GM12878 (cell line): Measurements from ENCODE around the gene DAAM1. TPM values are rescaled to one million over a fixed set of nuclear protein-coding genes. Genes with fewer than 3 reads are reported as not detected.

Experiments used
- ATAC-seq: fragments of 200-7000 bp; cut with Tn5 transposase; 3 replicates; pipeline ENCODE4 v1.9.1; 2020; ENCODE audit warnings: mild to moderate bottlenecking, moderate library complexity
- BruUV-seq: library from RNA; stranded (reverse); fragments of 400-500 nt; replicated peaks from 2 replicates; lab custom pipeline; 2021; lab: Mats Ljungman, UMichigan
- CTCF ChIA-PET: fragments of 300-600 bp; sonication (Branson Sonifier 250); formaldehyde crosslinking; extraction: SDS; loops from one replicate; lab custom pipeline; 2021; ENCODE audit warnings: inconsistent platforms; lab: Yijun Ruan, JAX
- POLR2A ChIA-PET: fragments of 350-600 bp; formaldehyde crosslinking; extraction: SDS; loops from one replicate; lab custom pipeline; 2021; ENCODE audit warnings: inconsistent platforms; lab: Charles Lee
- RAD21 ChIA-PET: fragments of 300-600 bp; sonication (Branson Sonifier 250); formaldehyde crosslinking; loops from one replicate; lab custom pipeline; 2023; ENCODE audit warnings: antibody characterized with exemption; ENCODE audit not compliant: unreplicated experiment; lab: Charles Lee
- SMC1A ChIA-PET: fragments of 300-600 bp; sonication (Branson Sonifier 250); formaldehyde crosslinking; loops from one replicate; lab custom pipeline; 2023; ENCODE audit not compliant: unreplicated experiment, uncharacterized antibody; lab: Charles Lee
- DNase-seq: peaks from one replicate; pipeline ENCODE4 v3.0.0-alpha.2; 2011; ENCODE audit warnings: low read depth, low spot score
- FAIRE-seq: peaks from 3 replicates; lab custom pipeline; 2011; peaks lifted over from hg19 to GRCh38; lab: Jason Lieb, UNC
- H2AFZ ChIP-seq: 2 replicates; pipeline ENCODE4 v1.6.0; 2011; ENCODE audit warnings: low read depth, low read length, control low read depth; ENCODE audit not compliant: control insufficient read depth
- H3K27ac ChIP-seq: 2 replicates; pipeline ENCODE4 v1.5.1; 2011; ENCODE audit warnings: control low read depth; ENCODE audit not compliant: control insufficient read depth, insufficient read depth
- H3K27me3 ChIP-seq, 2 experiments: replicated peaks in 1 of 2; 2 replicates each; pipeline versions ENCODE4 v1.6.0 to v1.6.1; 2011; ENCODE audit warnings: low read length in 1 of 2; ENCODE audit not compliant: control insufficient read depth in 2 of 2, insufficient read depth in 2 of 2
- H3K36me3 ChIP-seq, 2 experiments: 2 replicates each; pipeline ENCODE4 v1.5.1; 2011; ENCODE audit warnings: low read length in 1 of 2; ENCODE audit not compliant: control insufficient read depth in 2 of 2, insufficient read depth in 2 of 2
- H3K4me1 ChIP-seq: 2 replicates; pipeline ENCODE4 v1.6.1; 2011; ENCODE audit warnings: mild to moderate bottlenecking, low read length, moderate library complexity, mixed read lengths; ENCODE audit not compliant: control insufficient read depth, insufficient read depth
- H3K4me2 ChIP-seq: 2 replicates; pipeline ENCODE4 v1.6.0; 2011; ENCODE audit warnings: control low read depth; ENCODE audit not compliant: control insufficient read depth, insufficient read depth
- H3K4me3 ChIP-seq: fragments of 200-600 bp; sonication (generic); 2 replicates; pipeline ENCODE4 v1.5.1; 2016
- H3K79me2 ChIP-seq: 2 replicates; pipeline ENCODE4 v1.6.0; 2011; ENCODE audit warnings: low read length; ENCODE audit not compliant: control insufficient read depth, insufficient read depth
- H3K9ac ChIP-seq: 2 replicates; pipeline ENCODE4 v1.8.0; 2011; ENCODE audit warnings: low read length, control low read depth, mixed read lengths; ENCODE audit not compliant: control insufficient read depth, insufficient read depth
- H3K9me3 ChIP-seq: replicated peaks from 3 replicates; pipeline ENCODE4 v1.5.1; 2011; ENCODE audit warnings: mild to moderate bottlenecking, low read length; ENCODE audit not compliant: control insufficient read depth, insufficient read depth
- H4K20me1 ChIP-seq: 2 replicates; pipeline ENCODE4 v1.6.0; 2011; ENCODE audit not compliant: control insufficient read depth, insufficient read depth
- PBX3 ChIP-seq: IDR thresholded peaks from 2 replicates; pipeline ENCODE4 v1.6.1; 2011; ENCODE audit warnings: mild to moderate bottlenecking, low read depth, low read length, moderate library complexity; ENCODE audit not compliant: insufficient replicate concordance
- POU2F2 ChIP-seq: IDR thresholded peaks from 3 replicates; pipeline ENCODE4 v1.6.1; 2011; ENCODE audit warnings: low read depth, mild to moderate bottlenecking, low read length, borderline replicate concordance
- RAD51 ChIP-seq: fragments of 450-650 bp; IDR thresholded peaks from 2 replicates; pipeline ENCODE4 v1.6.1; 2016; ENCODE audit warnings: moderate library complexity, mild to moderate bottlenecking, inconsistent platforms
- SMAD5 ChIP-seq: IDR thresholded peaks from 2 replicates; pipeline ENCODE4 v1.6.1; 2016; ENCODE audit warnings: antibody characterized with exemption, low read depth
- ZNF592 ChIP-seq: fragments of 450-650 bp; IDR thresholded peaks from 2 replicates; pipeline ENCODE4 v1.6.1; 2017; ENCODE audit warnings: mild to moderate bottlenecking, moderate library complexity
- in situ Hi-C: fragments of 300-500 bp; cut with MboI; formaldehyde crosslinking; loops from 9 replicates; pipeline ENCODE4 v1.14.3; 2018; ENCODE audit warnings: mixed read lengths
- intact Hi-C: fragments of 100-400 bp; cut with micrococcal nuclease; formaldehyde crosslinking; loops from one replicate; pipeline ENCODE4 v1.14.2; 2022; ENCODE audit not compliant: unreplicated experiment
- polyA plus RNA-seq, 11 experiments: library from polyadenylated mRNA; depleted of rRNA in 4 of 11; unstranded in 6 of 11; stranded (reverse) in 5 of 11; fragments of >200 nt; fragmentation: Nextera tagmentation in 4 of 11; fragmentation: Illumina TruSeq in 1 of 11; extraction: Ambion mirVana in 4 of 11; extraction: Trizol in 1 of 11; gene quantifications; 1 replicate in 1 of 11; 2 replicates in 10 of 11; pipeline versions ENCODE4 v1.2.1 to v1.2.3, GENCODE V29; 2011 to 2016; ENCODE audit warnings: inconsistent platforms in 2 of 11, missing spikeins in 2 of 11, low read depth in 1 of 11
- total RNA-seq, 4 experiments: library from RNA; depleted of rRNA in 3 of 4; stranded (reverse); fragments of >200 nt in 3 of 4; fragmentation: Illumina TruSeq in 1 of 4; extraction: Trizol in 1 of 4; gene quantifications; 2 replicates each; pipeline versions ENCODE4 v1.2.1 to v1.2.3, GENCODE V29; 2013 to 2021

DAAM1 gene
- total and polyA plus RNA-seq, 10 of the 15 experiments (the other 5 are each of a cell fraction or from before 2014, with no cell fraction given), result 13.8 to 32.4 (median 24.2) TPM

- FAIRE-seq (no peak), ATAC-seq (peak; percentile 61), DNase-seq (no peak)
- Histone ChIP-seq H3K36me3 (peaks cover 0 to 10% of the 10 kb centered on the region in 2 experiments; a peak in 2 of 4 replicates), H3K4me2 (no peak overlapping the region), H3K9me3 (no peaks in the 10 kb centered on the region; the same call in 2 of the 3 replicates), H3K27me3 (no peaks in the 10 kb centered on the region), H2AFZ (no peak overlapping the region), H3K79me2 (no peaks in the 10 kb centered on the region), H3K9ac (no peak overlapping the region), H4K20me1 (no peaks in the 10 kb centered on the region; the same call in 1 of the 2 replicates), H3K4me1 (no peaks in the 10 kb centered on the region), H3K4me3 (no peak overlapping the region), H3K27ac (no peak overlapping the region)
- in situ Hi-C loops, result no loop called here
- RAD21 ChIA-PET, result interaction anchor here (1.3 to 3.0 kb wide), 2 partner anchors 10 to 74 kb away, joined by 5 to 13 read pairs; no protein-coding TSS in a partner anchor
- SMC1A ChIA-PET, result interaction anchor here (0.9 to 2.7 kb wide), 11 partner anchors 10 to 142 kb away, joined by 3 to 14 read pairs (median 4); no protein-coding TSS in a partner anchor
- CTCF ChIA-PET, result interaction anchor here (0.6 to 1.5 kb wide), 5 partner anchors 10 to 695 kb away, joined by 3 to 7 read pairs (median 3); no protein-coding TSS in a partner anchor
- intact Hi-C loops, result no loop called here
- TF ChIP-seq POU2F2, result no peak
- TF ChIP-seq PBX3, result no peak
- TF ChIP-seq ZNF592, result no peak
- no peak for TF ChIP-seq SMAD5
- TF ChIP-seq RAD51, result peak; percentile 50; the same call in 1 of the 2 replicates
- POLR2A ChIA-PET, result no interaction called here
- no TSS peak for BruUV-seq
Observed at GRCh38 chr14:59265808-59266207, 77.3 kb downstream of the DAAM1 start.
